GM18858 (cell line): ENCODE data around the gene ACVR2B.

Experiments
- ATAC-seq: cut with Tn5 transposase; IDR thresholded peaks from one replicate; pipeline ENCODE4 v1.9.1; 2021; ENCODE audit not compliant: unreplicated experiment

Gene ACVR2B

GRCh38 chr3:38524141-38524739 is 70.5 kb downstream of the ACVR2B start:
- no peak for ATAC-seq

GRCh38 chr3:38526792-38527191 is 73.1 kb downstream of the ACVR2B start:
- no peak for ATAC-seq

GRCh38 chr3:38528457-38528856 is 74.8 kb downstream of the ACVR2B start:
- no peak for ATAC-seq

- no peak for ATAC-seq
These were observed 78.8 kb downstream of the ACVR2B start for GRCh38 chr3:38532529-38532928.

- no peak for ATAC-seq
These were observed 79.7 kb downstream of the ACVR2B start for GRCh38 chr3:38533285-38533976.

GRCh38 chr3:38534180-38534579 is 80.5 kb downstream of the ACVR2B start:
- no peak for ATAC-seq

GRCh38 chr3:38534604-38535003 is 80.9 kb downstream of the ACVR2B start:
- ATAC-seq: no peak

GRCh38 chr3:38536671-38537070 is 83.0 kb downstream of the ACVR2B start:
- no peak for ATAC-seq

- ATAC-seq: no peak
These were observed 85.2 kb downstream of the ACVR2B start for GRCh38 chr3:38538773-38539353.

- no peak for ATAC-seq
These were observed 88.1 kb downstream of the ACVR2B start for GRCh38 chr3:38541806-38542205.
